Activated T-cell treated with anti-CD3 and anti-CD28 coated beads, Interleukin-2, amount 50 U/mL, for 4 hours (primary cell): ENCODE measurements around the gene ITPA. TPM values are rescaled to one million over a fixed set of nuclear protein-coding genes. Genes with fewer than 3 reads are reported as not detected.

ENCODE experiments used
- ATAC-seq, 2 donors: fragments of 200-7000 bp; cut with Tn5 transposase; one replicate each; pipeline ENCODE4 v1.10.0; 2021
- DNase-seq: peaks from one replicate; pipeline ENCODE4 v3.0.0-alpha.2; 2020
- H3K27me3 Mint-ChIP-seq: one replicate; pipeline ENCODE4 v1.8.0; 2021; ENCODE audit warnings: low read depth, mixed read lengths
- H3K36me3 Mint-ChIP-seq: one replicate; pipeline ENCODE4 v1.8.0; 2022; ENCODE audit warnings: mixed read lengths; ENCODE audit not compliant: insufficient read depth
- H3K4me1 Mint-ChIP-seq: one replicate; pipeline ENCODE4 v1.8.0; 2021; ENCODE audit warnings: low read depth, mixed read lengths
- H3K4me3 Mint-ChIP-seq: one replicate; pipeline ENCODE4 v1.8.0; 2021; ENCODE audit warnings: mild to moderate bottlenecking, moderate library complexity, mixed read lengths
- H3K9me3 Mint-ChIP-seq: one replicate; pipeline ENCODE4 v1.8.0; 2021; ENCODE audit warnings: mixed read lengths
- total RNA-seq, 3 donors: library from RNA; stranded (reverse); gene quantifications; one replicate each; pipeline ENCODE4 v1.2.1, GENCODE V29; 2021

ITPA gene
- total RNA-seq, 3 donors from 2014 or later = 106 to 138 (median 130) TPM

DNA sequence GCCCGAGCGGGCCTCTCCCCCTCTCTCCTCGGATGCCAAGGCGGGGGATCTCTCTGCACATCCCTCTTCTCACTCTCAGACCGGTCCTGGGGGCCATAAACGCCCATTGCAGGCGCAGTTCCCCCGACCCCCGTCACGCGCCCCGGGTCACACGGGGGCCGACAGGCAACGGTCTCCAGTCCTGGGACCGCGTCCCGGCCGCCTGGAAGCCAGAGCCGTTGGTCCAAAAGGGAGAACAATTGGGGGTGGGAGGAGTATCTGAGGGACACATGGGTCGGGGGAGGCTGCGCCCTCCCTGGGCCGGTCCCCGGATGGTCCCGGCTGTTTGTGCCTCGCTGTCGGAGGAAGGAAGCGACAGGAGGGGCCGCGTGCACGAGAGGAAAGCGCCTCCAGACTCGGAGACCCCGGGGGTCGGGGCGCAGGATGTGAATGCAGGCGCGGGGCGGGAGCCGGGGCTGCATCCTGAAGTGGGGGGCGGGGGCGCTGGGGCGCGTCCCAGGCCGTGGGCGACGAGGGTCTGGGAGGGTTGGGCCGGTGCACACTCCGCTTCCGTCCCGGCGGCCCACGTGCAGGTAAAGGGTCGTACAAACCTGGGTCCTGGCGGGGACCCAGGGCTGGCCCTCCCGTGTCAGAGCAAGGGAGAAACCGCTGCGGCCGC lies 28.8 kb downstream of the ITPA start:
- ATAC-seq (peak; percentile 17 to 20), DNase-seq (no peak)
- H3K36me3 Mint-ChIP-seq = no peaks in the 10 kb centered on the region
- peak overlapping the region; percentile 79 for H3K4me3 Mint-ChIP-seq
- H3K9me3 Mint-ChIP-seq = no peaks in the 10 kb centered on the region
- H3K4me1 Mint-ChIP-seq = peaks cover 7% of the 10 kb centered on the region
- H3K27me3 Mint-ChIP-seq = peaks cover 53% of the 10 kb centered on the region

DNA sequence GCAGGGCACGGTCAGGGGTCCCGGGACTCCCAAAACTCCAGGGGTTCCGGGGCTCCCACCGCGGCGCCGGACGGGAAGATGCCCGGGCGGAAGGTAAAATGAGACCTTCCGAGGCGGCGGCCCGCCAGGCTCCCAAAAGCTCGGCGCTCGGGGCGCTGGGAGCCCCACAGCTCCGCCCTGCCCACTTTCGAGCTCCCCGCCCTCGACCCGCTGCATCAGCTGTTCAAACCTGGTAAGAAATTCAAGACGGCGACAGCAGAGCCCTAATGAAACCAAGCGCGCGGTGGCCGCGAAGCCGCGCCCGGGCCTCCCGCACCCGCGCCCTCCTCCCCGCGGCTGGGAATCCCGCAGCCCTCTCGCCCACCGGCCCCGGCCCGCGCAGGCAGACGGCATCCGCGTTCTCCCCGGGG lies 29.3 kb downstream of the ITPA start:
- no peaks in the 10 kb centered on the region for H3K9me3 Mint-ChIP-seq
- H3K27me3 Mint-ChIP-seq = peaks cover 53% of the 10 kb centered on the region
- DNase-seq (peak; percentile 36), ATAC-seq (peak; percentile 66)
- H3K36me3 Mint-ChIP-seq = no peaks in the 10 kb centered on the region
- H3K4me3 Mint-ChIP-seq = peak overlapping the region; percentile 79
- H3K4me1 Mint-ChIP-seq = peaks cover 7% of the 10 kb centered on the region

DNA sequence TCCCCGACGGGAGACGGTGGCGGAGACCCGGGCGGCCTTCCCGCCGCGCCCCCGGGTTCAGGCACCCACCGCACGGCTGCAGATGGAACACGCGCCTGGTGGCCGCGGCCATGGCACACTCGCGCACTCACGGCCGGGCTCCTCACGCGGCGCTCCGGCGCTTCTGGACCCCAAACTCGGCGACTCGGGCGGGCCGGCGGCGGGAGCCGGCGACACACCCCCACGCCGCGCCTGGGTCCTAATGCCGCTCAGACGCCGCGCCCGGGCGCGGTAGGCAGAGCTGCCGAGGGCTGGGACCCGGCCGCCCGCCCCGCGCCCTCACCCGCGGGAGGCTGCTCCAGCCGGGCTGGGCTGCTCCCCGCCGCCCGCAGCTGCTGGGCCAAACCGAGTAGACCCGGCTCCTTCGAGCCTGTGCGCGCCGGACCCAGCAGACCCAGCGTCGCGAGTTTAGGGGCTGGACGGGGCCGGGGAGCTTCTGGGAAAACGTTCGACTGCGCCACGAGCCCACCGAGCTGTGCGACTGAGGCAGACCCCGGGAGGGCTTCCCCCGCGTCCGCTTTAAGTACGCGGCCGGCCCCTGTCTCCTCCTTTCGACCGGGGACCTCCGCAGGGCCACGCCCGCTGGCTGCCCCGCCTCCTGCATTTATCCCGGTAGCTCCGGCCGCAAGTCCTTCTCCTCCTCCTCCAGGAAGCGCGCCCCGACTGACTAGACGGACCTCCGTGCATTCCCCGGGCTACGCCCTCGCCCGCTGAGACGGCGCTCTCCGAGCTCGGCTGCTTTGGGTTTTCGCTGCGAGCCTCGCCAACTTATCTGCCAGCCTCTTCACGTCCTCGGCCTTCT lies 29.9 kb downstream of the ITPA start, which contains the start of gene SLC4A11:
SLC4A11 (minus strand) TSS at position 165 of the 841 bp plus-strand sequence; CDS start at position 112, 53 bp downstream.
- H3K4me1 Mint-ChIP-seq = peaks cover 7% of the 10 kb centered on the region
- peak within 1 kb of the TSS; percentile 84 for H3K4me3 Mint-ChIP-seq
- H3K27me3 Mint-ChIP-seq = peaks cover 54% of the 10 kb centered on the region
- H3K36me3 Mint-ChIP-seq = no peaks in the 10 kb centered on the region
- no peaks in the 10 kb centered on the region for H3K9me3 Mint-ChIP-seq
- peak; percentile 69 to 73 for ATAC-seq
- DNase-seq = no peak

DNA sequence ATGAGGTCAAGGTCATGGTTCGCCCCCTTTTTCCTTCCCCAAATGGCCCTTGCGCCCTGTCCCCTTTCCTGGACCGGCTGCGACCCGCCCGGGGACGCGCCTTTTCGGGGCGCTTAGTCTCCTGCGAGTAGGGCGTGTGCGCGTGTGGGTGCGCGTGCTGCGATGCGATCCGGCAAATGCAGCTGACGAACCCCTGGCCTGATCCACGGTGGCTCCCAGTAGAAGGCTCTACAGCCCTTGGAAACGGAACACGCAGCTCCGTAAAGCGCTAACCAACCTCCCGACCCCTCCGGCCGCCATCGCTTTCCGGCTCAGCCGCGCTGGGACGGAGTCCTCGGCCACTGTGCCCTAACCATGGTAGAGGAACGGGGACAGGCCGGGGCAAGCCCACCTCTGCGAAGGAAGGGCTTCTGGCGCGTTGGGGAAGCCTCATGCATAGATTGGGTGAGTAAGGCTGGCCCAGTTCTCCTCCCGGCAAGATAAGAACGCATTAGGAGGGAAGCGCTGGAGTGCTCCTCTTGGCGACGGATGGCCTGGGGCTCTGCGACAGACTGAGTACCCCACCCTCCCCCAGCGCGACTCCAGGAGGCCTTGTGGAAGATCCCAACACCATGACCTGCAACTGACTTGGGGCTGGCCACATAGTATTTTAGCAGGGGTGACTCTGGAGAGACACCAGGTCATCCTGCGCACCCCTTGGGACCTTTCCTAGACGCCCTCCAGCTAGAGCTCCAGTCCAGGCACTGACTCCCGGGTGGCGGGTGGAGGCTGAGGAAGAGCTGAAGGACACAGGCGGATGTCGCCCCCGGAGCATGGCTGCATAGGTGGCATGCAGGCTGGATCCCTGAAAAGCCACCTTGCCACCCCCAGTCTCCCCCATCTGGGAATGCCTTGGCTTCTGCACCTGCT lies 30.8 kb downstream of the ITPA start:
- no peaks in the 10 kb centered on the region for H3K36me3 Mint-ChIP-seq
- H3K4me1 Mint-ChIP-seq = peaks cover 7% of the 10 kb centered on the region
- H3K27me3 Mint-ChIP-seq = peaks cover 51% of the 10 kb centered on the region
- ATAC-seq = peak; percentile 14 to 17
- DNase-seq = no peak
- H3K4me3 Mint-ChIP-seq = peak overlapping the region; percentile 84
- no peaks in the 10 kb centered on the region for H3K9me3 Mint-ChIP-seq

DNA sequence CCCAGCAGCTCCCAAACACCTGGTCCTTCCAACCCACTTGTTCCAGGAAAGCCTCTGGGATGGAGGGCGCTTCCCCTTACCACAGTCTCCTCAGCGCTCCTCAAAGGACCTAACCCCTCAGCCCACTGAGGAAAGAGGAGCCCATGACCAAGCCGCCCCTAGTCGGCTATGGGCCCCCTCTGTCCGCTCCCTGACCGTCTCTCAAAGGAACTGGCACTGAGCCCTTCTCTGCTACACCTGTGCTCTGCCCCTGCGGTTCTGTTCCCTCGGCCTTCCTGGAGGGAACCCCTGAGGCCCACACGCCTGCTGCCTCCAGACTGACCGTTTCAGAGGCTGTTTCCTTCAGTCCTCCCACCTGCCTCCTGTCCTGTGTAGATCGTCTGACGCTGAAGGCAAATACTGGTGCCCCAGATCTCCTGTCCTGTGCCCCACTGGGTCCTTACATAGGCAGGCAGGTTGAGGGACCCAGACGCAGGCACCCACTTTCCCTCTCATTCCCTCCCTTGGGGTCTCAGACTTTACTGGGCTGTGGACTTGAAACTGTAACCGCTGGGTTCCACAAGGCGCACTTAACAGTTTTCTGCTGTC lies 31.6 kb downstream of the ITPA start:
- DNase-seq (no peak), ATAC-seq (no peak)
- Mint-ChIP-seq H3K4me1 (peaks cover 7% of the 10 kb centered on the region), H3K4me3 (no peak overlapping the region), H3K36me3 (no peaks in the 10 kb centered on the region), H3K9me3 (no peaks in the 10 kb centered on the region), H3K27me3 (peaks cover 47% of the 10 kb centered on the region)

DNA sequence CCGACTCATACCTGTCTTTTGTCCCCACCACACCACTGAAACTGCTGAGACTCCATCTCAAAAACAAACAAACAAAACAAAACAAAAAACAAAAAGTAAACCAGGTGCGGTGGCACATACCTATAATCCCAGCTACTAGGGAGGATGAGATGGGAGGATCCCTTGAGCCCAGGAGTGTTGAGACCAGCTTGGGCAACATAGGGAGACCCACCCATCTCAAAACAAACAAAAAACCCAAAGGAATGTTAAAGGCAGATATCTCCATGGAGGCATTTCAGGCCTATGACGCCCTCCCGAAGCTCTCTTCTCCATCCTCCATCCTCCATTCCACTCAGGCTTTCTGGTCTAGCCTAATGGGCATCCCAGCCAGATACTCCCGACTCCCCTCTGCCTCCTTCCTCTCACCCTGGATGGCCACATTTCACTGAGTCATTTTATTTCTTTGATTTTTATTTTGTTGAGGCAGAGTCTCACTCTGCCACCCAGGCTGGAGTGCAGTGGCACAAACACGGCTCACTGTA lies 32.9 kb downstream of the ITPA start:
- DNase-seq = no peak
- no peak for ATAC-seq
- Mint-ChIP-seq H3K27me3 (peaks cover 39% of the 10 kb centered on the region), H3K36me3 (no peaks in the 10 kb centered on the region), H3K9me3 (no peaks in the 10 kb centered on the region), H3K4me1 (peaks cover 7% of the 10 kb centered on the region), H3K4me3 (no peak overlapping the region)

DNA sequence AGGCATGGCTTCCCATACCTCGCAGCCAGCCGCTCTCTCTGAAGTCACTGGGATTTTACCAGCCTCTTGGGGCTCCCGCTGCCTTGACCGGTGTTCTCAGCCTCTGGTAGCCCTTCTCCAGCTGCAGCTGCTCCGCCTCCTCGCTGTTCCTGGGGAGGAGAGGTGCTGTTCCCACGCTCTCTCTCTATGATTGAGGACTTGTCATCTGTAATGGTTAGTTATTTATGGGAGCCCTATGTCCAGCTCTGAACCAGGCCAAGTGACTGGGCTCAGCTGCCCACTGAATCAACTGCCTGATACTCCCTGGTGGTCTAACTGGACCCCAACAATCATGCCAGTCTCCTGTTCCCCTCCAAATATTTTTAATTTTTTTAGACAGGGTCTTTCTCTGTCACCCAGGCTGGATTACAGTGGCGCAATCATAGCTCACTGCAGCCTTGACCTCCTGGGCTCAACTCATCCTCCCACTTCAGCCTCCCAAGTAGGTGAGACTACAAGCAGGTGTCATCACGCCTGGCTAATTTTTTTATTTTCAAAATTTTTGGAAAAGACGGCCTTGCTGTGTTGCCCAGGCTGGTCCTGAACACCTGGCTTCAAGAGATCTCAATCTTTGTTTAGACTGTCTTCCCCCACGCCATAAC lies 34.5 kb downstream of the ITPA start:
- ATAC-seq (no peak), DNase-seq (no peak)
- no peaks in the 10 kb centered on the region for H3K36me3 Mint-ChIP-seq
- H3K9me3 Mint-ChIP-seq = no peaks in the 10 kb centered on the region
- no peak overlapping the region for H3K4me3 Mint-ChIP-seq
- H3K27me3 Mint-ChIP-seq = peaks cover 39% of the 10 kb centered on the region
- peaks cover 8% of the 10 kb centered on the region for H3K4me1 Mint-ChIP-seq

DNA sequence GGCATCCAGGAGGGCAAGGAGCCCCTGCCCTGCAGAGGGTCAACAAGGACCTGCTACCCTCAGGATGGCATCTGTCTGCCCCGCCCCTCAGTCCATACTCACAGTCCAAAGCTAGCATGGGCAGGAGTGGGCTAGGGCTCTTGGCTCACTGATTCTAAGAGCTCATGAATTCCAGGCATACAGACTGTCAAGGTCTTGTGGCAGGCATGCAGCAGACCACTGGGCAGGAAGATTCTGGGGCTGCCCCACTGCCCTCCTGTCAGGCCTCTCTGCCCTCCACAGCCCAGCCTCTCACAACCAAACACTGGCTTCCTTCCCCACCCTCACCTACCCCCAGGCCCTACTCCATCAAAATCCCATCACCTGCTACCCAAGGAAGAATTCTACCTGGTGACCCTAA lies 35.3 kb downstream of the ITPA start:
- H3K36me3 Mint-ChIP-seq = no peaks in the 10 kb centered on the region
- H3K27me3 Mint-ChIP-seq = peaks cover 38% of the 10 kb centered on the region
- H3K9me3 Mint-ChIP-seq = no peaks in the 10 kb centered on the region
- DNase-seq = no peak
- H3K4me3 Mint-ChIP-seq = no peak overlapping the region
- no peak for ATAC-seq
- H3K4me1 Mint-ChIP-seq = peaks cover 7% of the 10 kb centered on the region

DNA sequence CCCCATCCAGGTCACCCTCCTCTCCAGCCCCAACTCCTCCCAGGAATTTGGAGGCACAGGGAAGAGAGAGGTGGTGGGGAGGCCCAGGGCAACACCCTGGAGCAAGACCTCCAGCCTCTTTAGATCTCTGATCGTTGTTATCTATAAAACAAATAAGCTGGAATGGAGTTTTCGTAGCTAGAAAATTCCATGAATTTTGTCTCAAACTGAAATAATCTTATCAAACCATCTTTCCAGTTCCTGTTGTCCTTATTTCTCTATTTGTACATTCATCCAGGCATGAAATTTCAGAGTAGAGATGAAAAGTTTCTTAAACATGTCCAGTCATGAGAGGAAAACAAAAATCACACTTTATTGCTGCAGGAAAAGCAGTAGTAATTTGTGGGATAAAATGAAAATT lies 35.9 kb downstream of the ITPA start:
- Mint-ChIP-seq H3K36me3 (no peaks in the 10 kb centered on the region), H3K27me3 (peaks cover 38% of the 10 kb centered on the region), H3K9me3 (no peaks in the 10 kb centered on the region), H3K4me1 (peaks cover 2% of the 10 kb centered on the region), H3K4me3 (no peak overlapping the region)
- DNase-seq (no peak), ATAC-seq (no peak)

DNA sequence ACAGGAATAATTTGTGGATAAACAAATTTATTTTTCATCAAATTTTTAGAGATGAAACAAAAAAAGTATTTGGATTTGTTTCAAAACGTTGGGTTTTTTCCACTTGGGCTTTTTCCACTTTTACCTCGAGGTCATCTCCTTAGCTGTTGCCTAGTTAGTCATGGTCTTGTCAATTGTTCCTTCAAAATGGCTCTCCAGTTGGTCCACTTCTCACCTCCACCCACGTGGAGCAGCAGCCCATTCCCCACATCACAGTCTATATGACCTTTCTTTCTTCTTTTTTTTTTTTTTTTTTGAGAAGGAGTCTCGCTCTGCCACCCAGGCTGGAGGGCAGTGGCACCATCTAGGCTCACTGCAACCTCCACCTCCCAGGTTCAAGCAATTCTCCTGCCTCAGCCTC lies 36.4 kb downstream of the ITPA start:
- DNase-seq (no peak), ATAC-seq (no peak)
- Mint-ChIP-seq H3K4me1 (peaks cover 2% of the 10 kb centered on the region), H3K36me3 (no peaks in the 10 kb centered on the region), H3K27me3 (peaks cover 38% of the 10 kb centered on the region), H3K9me3 (no peaks in the 10 kb centered on the region), H3K4me3 (no peak overlapping the region)

DNA sequence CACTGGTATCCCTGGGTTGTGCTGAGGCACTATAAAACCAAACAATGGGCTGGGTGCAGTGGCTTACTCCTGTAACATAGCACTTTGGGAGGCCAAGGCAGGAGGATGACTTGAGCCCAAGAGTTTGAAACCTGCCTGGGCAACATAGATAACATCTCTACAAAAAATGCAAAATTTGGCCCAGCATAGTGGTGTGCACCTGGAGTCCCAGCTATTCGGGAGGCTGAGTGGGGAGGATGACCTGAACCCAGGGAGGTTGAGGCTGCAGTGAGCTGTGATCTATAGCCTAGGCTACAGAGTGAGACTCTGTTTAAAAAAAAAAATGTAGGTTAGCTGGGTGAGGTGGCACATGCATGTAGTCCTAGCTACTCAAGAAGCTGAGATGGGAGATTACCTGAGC lies 37.4 kb downstream of the ITPA start:
- no peaks in the 10 kb centered on the region for H3K9me3 Mint-ChIP-seq
- no peaks in the 10 kb centered on the region for H3K36me3 Mint-ChIP-seq
- no peak overlapping the region for H3K4me3 Mint-ChIP-seq
- DNase-seq = no peak
- peaks cover 32% of the 10 kb centered on the region for H3K27me3 Mint-ChIP-seq
- peaks cover 2% of the 10 kb centered on the region for H3K4me1 Mint-ChIP-seq
- ATAC-seq = no peak

DNA sequence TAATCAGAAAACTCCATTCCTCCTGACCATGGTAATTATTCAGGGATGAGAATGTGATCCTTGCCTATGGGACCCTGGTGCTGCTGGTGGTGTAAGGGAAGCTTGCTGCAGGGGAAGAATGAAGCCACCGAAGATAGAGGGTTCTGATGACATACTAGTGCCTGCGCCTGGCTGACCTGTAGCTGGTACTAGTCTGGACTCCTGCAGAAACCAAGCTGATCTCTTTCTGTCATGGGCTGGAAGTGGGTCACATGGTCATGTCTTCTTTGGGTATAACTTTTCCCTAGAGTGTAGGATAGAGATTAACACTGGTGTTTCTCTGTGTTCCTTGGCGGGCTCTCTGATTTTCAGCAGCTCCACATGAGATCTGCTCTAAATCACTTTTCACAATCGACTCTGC lies 38.3 kb downstream of the ITPA start:
- Mint-ChIP-seq H3K4me1 (peaks cover 2% of the 10 kb centered on the region), H3K36me3 (no peaks in the 10 kb centered on the region), H3K4me3 (no peak overlapping the region), H3K27me3 (peaks cover 33% of the 10 kb centered on the region), H3K9me3 (no peaks in the 10 kb centered on the region)
- DNase-seq = no peak
- ATAC-seq = no peak

DNA sequence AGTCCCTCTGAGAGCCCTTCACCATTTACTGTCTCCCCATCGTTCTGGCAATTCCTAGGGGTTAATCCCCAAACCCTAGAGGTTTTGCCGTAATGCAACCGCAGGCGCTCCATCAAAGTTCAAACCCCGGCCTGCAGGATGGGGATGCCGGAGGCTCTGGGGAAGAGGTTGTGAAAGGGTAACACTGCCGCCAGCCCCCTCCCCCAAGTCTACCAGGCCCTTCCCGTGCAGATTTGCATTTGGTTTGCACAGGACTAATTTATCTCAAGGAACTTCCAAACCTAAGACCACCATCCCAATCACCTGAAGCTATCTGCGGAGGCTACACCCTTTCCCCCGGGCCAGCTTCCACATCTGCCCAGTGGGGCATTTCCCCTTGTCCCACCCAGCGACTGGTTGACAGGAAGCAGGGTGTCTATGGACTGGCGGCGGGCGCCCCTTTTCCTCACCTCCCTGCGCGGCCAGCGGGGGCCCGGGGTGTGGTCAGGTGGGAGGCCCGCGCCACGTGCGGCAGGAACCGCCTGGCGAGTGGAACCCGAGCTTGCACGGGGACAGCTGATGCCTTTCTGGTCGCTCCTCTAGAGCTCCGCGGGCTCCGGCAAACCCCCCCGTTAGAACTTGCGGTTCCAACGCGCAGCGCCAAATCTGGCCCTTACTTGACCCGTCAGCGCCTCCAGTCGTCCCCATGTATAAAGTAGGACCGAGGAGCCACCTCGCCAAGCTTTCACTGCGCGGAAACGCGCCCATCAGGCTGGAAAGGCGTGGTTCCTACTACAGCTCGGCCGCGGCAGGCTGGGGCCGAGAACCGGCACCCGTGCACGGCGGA lies 39.1 kb downstream of the ITPA start:
- Mint-ChIP-seq H3K27me3 (peaks cover 33% of the 10 kb centered on the region), H3K9me3 (no peaks in the 10 kb centered on the region), H3K4me1 (peaks cover 2% of the 10 kb centered on the region), H3K4me3 (peak overlapping the region; percentile 38), H3K36me3 (no peaks in the 10 kb centered on the region)
- ATAC-seq = peak; percentile 66 to 71
- DNase-seq = no peak
